HG03135 (cell line): ENCODE data around the gene EEIG2.
A peak's percentile ranks its signal among the peaks of the same experiment; 100 is the strongest.

Source experiments
- ATAC-seq: cut with Tn5 transposase; IDR thresholded peaks from one replicate; pipeline ENCODE4 v1.9.1; 2021; ENCODE audit warnings: mild to moderate bottlenecking, moderate library complexity; ENCODE audit not compliant: unreplicated experiment

EEIG2 gene

DNA sequence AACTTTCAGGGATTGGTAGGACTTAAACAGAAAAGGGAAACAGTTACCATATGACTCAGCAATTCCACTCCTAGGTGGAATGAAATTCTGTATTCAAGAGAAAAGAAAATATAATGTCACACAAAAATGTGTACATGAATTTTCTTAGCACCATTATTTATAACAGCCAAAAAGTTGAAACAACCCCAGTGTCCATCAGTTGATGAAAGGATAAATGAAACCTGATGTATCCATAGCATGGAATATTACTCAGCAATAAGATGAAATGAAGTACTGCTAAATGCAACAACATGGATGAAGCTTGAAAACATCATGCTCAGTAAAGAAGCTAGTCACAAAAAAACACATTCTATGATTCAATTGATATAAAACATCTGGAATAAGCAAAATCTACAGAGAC lies 15.5 kb downstream of the EEIG2 start:
- ATAC-seq: no peak

DNA sequence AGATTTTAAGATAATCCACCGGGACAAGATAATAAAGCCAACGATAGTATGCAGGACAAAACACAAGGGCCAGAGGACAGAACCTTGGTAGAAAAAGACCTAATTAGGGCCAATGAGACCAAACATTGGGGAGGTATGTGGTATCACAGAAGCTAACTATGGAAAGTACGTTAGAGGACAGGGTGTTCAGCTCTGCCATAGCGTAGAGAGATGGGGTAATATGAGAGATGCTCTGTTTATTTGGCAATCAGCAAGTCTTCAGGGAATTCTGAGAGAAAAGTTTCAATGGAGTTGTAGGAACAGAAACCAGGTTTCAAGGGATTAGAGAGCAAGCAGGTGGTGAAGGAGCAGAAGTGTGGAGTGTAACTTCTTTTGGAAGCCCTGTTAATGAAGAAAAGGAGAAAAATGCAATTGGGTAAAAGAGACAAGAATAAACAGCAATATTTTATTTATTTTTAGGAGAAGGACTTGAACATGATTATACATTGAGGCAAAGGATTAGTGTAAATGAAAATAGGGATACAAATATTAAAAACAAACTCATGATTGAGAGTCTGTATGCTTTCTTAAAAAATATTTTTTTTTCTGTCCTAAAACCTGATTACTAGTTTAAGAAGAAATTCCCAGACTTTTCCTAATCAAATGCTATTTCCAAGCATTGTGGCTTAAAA lies 24.0 kb downstream of the EEIG2 start:
- no peak for ATAC-seq

DNA sequence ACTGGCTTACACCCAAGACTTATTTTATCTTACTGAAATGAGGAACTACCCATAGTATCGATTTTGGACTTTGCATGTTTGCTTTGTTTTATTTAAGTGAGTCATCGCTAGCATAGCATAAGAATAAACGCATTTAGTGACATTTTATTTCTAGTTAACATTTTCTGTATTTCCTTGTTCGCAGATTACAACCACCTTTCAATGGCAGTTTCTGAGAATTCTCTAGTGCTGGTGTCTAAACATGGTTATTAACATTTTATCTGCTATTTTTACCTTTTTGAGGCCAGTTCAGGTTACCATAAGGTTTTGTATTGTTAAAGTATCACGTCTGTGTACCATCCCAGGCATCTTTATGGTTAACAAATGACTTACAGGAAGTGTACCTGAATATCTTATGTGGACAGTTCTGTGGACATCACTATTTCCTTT lies 24.5 kb downstream of the EEIG2 start:
- ATAC-seq: no peak

GRCh38 chr1:108585313-108585712 lies 25.4 kb downstream of the EEIG2 start:
- no peak for ATAC-seq

DNA sequence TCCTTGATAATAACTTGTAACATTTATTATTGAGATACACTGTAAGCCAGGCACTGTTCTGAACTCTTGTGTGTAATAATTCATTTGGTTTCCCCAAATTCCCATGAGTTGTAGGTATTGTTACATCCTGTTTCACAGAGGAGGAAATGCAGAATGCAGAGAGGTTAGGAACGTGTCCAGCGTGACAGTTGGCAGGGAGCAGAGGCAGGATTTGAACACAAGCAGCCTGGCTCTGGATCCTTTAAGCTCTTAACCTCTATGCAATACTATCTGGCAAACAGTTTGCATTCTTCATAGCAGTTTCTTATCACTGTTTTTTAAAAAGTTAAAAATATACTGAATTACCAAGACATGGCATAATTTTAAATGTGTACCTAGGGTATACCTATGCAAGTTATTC lies 30.5 kb downstream of the EEIG2 start:
- ATAC-seq: no peak

DNA sequence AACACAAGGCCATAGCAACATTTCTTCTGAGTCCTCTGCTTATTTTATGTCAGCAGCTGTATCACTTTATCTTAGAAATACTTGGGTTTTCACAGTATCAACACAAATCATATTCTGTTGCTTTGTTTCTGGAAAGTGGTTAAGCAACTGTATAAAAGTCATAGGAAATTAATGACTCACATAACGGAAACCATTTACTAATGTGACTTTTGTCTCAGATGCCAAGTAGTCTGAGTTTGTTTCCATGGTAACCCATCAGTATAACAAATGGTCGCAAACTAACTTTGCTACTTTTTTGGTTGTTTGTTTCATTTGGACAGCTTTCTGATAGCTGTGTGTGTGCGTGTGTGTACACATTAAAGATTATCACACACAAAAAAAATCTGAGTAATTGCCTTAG lies 31.1 kb downstream of the EEIG2 start:
- ATAC-seq: no peak

DNA sequence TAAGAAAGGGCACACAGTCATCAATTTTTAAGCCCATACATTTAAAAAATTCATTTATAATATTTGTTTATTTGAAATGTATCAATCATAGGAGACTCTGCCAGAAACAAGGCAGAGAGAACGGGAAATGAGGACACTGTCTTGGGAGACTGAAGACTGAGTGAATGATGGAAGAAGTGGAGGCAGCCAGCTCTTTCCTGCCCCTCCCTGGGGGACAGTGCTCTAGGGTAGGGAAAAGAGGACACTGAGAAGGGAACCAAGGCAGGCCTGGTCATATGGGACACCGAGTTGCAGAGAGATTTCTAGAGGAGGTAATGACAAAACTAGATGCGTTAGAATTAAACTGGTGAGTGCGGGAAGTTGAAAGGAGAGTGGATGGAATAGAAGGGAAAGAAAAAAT lies 31.6 kb downstream of the EEIG2 start:
- no peak for ATAC-seq

- ATAC-seq: peak; percentile 76
These were observed 32.3 kb downstream of the EEIG2 start for GRCh38 chr1:108592030-108592759.

DNA sequence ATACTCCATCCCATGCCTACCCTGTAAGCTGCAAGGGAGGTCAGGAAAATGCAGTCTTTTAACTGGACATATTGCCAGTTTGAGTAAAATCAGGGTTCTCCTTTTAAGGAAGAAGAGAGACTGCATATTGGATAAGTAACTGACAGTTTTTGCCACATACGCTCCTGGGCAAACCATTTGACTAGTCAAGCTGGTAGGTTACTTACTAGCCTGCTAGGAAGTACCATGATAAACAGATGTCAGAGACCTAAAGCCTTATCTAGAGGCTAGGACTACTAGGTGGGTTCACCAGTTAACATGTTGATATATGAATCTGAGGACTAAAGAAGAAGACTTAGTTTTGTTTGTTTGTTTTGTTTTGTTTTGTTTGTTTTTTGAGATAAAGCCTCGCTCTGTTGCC lies 33.5 kb downstream of the EEIG2 start:
- no peak for ATAC-seq

GRCh38 chr1:108595507-108595906 lies 35.6 kb downstream of the EEIG2 start:
- ATAC-seq: no peak

DNA sequence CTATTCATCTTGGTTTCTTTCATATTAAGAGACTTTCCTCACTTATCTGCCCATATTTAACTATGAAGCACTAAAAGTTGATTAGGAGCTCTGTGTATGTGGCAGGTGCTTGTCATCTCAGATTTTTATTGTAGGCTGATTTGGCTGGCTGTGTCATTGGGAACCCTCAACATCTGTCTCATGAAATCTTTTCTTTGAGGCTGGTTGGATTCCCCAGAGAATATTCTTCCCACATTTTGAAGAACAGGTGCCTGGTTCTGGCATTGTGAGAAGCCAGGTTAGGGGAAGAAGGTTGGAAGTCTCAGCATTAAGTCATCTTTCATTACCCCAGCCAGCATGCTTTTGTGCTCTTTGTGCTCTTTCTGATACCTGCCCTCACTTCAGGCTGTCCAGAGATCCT lies 37.1 kb downstream of the EEIG2 start:
- no peak for ATAC-seq

- no peak for ATAC-seq
These were observed 38.4 kb downstream of the EEIG2 start for GRCh38 chr1:108598340-108598739.

DNA sequence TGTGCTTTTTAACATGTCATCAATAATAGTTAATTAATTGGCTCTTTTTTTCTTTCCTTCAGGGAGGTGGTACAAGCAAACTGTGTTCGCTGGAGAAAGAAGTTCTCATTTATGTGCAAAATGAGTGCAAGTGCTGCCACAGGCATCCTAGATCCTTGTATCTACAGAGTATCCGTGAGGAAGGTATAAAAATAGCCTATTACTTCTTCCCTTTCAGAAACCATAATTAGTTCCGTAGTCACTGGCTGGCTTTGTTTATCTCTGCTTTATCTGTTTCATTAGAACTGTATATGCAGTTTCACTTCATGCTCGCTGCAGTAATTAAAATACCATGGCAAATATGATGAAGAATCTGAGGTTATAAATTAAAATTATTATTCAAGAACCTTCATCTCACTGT lies 40.6 kb downstream of the EEIG2 start:
- no peak for ATAC-seq

- no peak for ATAC-seq
These were observed 42.0 kb downstream of the EEIG2 start for GRCh38 chr1:108601708-108602410.

DNA sequence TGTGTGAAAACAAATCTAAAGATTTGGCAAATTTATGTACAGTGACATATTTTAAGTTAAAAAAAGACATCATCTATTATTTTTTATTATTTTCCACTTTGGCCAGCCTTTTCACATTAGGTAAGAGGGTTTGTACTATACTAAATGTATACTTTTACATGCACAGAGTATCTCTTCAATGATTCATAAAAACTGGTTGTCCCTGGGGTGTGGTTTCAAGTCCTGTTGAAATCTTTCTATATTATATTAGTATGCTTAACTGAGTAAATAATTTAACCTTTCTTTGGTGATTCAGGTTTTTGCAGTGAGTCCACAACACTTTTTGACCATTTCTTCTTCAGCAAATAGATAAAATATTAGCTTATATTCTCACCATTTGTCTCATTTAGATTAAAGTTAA lies 45.7 kb downstream of the EEIG2 start:
- ATAC-seq: no peak

DNA sequence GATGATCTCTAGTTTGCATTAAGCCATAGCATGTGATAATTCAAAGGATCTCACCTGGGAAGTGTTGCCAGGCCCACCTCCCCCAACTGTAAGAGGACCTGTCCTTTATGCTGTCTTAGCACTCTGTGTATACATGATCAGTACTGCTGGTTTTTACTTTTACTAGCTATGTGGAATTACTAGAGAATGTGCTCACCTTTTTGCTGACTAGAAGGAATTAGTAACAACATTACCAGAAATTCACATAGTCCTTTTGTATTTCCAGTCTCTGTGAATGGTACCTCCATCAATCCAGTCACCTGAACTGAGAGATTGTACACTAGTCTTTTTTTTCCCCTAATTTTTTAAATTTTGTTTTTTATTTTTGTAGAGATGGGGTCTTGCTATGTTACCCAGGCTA lies 46.6 kb downstream of the EEIG2 start:
- ATAC-seq: no peak

DNA sequence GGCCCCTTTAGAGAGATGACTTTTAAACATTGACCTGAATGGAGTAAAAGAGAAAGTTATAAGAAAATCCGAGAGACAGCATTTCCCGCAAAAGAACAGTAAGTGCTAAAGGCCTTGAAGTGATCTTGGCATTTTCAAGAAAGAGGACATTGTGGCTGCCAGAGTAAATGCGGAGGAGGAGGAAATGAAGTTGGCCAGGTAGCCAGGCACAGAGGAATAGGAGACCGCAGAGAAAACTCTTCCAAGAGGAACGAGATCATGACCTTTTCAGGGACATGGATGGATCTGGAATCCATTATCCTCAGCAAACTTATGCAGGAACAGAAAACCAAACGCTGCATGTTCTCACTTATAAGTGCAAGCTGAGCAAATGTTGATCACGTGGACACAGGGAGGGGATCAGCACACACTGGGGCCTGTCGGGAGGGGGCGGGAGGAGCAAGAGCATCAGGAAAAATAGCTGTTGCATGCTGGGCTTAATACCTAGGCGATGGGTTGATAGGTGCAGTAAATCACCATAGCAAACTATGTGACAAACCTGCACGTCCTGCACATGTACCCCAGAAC lies 49.7 kb downstream of the EEIG2 start:
- ATAC-seq: no peak
